SHP77 treated with DMSO at 0.1 percent for 48 hours (cell line): ENCODE measurements around the gene RNF223.
"Not testable (repeated sequence)": the region's sequence is repeated elsewhere in the genome, so short reads cannot be mapped to it uniquely, and the experiment has no call there.

ENCODE experiments used
- DNase-seq: peaks from one replicate; lab custom pipeline; 2025; lab: John Stamatoyannopoulos, UW

RNF223 gene

DNA sequence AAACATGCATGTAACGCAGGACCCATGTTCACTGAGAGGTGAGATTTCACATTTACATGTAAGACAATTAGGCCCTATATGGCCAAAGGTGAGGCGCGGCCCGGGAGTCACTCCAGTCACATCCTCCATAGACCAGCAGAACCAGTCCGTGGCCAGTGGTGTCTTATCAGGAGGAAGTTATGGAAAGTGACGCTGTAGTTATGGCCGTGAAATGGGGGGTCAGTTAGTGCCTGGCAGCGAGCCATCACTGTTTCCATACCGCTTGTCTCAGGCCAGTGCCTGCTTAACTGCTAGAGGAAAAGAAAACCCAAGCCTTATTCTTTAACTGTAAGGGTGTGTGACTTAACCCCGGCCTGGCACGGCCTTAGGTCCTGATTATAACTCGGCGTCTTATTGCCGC, 35.6 kb upstream of the RNF223 start:
- DNase-seq, result no peak

DNA sequence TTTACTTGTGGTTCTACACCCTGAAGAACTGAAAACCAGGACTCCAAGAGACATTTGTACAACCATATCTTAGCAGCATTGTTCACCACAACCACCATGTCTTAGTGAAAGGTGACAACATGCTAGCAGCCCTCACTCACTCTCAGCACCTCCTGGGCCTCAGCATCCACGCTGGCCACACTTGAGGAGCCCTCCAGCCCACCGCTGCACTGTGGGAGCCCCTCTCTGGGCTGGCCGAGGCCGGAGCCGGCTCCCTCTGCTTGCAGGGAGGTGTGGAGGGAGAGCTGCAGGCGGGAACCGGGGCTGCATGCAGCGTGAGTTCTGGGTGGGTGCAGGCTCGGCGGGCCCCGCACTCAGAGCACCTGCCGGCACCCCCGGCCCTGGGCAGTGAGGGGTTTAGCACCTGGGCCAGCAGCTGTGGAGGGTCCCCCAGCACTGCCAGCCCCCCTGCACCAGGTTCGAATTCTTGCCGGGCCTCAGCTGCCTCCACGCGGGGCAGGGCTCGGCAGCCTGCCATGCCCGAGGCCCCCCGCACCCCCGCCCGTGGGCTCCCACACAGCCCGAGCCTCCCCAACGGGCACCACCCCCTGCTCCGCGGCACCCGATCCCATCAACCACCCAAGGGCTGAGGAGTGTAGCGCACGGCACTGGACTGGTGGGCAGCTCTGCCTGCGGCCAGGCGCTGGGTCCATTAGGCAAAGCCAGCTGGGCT, 32.6 kb upstream of the RNF223 start:
- no peak for DNase-seq

DNA sequence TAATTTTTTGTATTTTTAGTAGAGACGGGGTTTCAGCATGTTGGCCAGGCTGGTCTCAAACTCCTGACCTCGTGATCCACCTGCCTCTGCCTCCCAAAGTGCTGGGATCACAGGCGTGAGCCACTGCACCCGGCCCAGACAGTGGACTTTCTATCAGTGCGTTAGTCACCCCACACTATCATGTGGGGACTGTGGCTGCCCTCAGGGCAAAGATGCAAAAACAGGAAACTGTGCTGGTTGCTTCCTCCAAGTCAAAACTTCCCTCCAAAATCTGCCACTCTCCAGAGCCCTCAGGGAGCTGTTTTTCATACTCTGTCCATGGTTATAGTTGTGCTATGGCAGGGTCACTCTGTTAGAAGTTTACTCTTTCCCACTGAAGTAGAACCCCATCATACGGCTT, 30.0 kb upstream of the RNF223 start:
- DNase-seq, result not testable (repeated sequence)

GRCh38 chr1:1101503-1101902, 27.4 kb upstream of the RNF223 start:
- DNase-seq, result no peak

DNA sequence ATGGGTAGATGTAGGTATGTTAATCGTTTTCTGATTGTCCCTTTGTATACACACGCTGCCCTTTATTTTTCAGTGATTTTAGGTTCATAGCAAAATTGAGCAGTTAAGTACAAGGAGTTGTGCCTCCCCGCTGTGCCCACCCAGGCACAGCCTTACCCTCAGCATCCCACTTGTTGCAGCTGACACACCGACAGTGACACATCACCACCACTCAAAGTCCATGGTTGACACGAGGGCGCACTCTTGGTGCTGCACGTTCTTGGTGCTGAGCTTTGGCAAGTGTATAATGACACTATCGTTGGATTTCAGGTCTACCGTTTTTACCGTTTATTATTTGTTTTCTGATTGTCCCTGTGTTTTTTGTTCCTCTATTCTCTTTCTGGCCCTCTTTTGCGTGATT, 26.2 kb upstream of the RNF223 start:
- DNase-seq, result no peak

DNA sequence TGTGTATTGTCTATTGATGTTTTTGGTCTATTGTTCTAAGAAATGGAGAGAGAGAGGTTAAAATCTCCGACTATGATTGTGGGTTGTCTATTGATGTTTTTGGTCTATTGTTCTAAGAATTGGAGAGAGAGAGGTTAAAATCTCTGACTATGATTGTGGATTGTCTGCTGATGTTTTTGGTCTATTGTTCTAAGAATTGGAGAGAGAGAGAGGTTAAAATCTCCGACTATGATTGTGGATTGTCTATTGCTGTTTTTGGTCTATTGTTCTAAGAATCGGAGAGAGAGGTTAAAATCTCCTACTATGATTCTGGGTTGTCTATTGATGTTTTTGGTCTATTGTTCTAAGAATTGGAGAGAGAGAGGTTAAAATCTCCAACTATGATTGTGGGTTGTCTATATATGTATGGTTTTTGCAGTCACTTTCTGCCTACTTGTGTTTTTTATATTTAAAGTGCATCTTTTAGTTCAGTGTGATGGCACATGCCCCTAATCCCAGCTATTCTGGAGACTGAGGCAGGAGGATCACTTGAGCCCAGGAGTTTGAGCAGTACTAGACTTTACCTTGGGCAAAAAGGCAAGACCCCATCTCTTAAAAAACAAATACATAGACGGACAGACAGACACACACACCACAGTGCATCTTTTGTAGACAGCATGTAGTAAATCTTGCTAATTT, 25.5 kb upstream of the RNF223 start:
- DNase-seq, result no peak

DNA sequence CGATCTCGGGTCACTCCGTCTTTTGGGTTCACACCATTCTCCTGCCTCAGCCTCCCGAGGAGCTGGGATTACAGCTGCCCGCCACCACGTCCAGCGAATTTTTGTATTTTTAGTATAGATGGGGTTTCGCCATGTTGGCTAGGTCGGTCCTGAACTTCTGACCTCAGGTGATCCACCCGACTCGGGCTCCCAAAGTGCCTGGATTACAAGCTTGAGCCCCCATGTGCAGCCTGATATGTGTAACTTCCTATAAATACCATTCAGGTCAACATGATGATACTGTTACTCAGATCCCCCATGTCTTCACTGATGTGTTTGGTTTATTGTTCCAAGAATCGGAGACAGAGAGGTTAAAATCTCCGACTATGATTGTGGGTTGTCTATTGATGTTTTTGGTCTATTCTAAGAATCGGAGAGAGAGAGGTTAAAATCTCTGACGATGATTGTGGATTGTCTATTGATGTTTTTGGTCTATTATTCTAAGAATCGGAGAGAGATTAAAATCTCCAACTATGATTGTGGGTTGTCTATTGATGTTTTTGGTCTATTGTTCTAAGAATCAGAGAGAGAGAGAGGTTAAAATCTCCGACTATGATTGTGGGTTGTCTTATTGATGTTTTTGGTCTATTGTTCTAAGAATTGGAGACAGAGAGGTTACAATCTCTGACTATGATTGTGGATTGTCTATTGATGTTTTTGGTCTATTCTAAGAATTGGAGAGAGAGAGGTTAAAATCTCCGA, 24.7 kb upstream of the RNF223 start:
- no peak for DNase-seq

GRCh38 chr1:1096136-1096535, 22.0 kb upstream of the RNF223 start:
- DNase-seq, result not testable (repeated sequence)

- no peak for DNase-seq
These were observed 20.9 kb upstream of the RNF223 start for GRCh38 chr1:1094981-1095380.

DNA sequence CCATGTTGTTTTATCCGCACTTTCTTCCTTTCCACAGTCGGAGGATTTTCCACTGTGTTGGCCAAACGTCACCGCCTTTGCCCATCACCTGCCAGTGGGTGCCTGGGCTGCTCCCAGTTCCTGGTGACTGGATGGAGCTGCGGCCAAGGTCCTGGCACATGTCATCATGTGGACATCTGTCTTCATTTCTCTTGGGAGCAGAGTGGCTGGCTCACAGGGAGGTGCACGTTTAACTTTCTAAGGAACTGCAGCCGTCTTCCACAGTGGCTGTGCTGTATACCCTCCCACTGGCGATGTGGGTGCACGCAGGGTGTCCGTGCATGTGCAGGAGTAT, 19.5 kb upstream of the RNF223 start:
- DNase-seq, result no peak

DNA sequence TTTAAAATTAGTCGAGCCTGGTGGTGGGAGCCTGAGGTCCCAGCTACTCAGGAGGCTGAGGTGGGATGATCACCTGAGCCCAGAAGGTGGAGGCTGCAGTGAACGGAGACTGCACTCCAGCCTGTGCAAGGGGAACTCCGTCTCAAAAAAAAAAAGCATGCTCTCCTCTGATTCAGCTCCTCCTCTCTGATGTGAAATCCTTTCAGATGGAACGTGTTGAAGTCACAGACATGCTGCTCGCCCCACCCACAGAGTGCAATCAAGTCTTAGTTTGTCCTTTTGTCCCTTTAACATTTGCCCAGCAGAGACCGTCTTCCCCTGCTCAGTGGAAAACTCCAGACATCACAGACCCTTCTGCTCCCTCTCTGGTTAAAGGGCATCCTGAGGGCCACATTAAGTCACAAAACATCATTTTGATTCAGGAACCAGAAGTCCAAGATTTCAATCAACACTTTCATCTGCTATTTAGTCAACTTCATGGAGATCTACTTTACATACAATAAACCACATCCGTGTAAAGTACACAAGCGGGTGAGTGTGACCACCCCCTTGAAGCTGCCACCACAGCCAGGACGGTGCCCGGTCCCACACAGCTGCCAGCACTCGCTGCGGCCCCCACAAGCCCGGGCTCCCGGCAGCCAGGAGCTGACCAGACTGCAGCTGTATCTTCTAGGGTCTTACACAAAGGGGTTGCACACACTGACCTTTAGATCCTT, 18.9 kb upstream of the RNF223 start:
- DNase-seq, result no peak

DNA sequence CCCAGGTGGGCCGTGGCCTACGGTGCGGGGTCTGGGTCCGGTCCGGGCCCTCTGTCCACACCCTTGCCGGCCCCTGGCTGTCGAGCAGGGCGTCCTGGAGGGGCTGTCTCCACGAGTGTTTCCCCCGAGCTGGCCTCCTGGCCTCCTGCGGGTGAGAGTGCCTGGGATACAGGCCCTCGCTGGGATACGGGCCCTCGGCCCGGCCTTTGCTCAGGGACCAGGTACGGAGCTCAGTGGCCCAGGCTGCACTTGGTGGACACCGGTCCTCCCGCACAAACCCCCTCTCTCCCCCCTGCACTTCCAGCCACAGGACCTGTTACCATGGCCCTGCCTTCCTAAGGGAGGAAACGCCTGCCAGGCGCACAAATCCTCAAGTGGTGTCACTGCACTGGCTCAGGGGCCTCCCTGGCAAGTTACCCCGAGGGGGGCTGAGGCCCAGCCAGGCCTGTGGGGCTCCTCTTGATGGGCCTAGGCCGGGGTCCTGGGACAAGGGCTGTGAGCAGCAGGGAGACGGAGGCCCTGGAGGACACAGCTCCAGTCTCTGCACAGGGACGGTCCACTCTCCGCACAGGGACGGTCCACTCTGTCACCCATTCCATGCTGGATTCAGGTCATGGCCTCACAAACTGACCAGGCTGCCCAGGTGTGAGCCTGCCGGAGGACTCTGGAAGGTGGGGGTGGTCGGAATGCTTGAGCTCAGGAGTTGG, 18.2 kb upstream of the RNF223 start:
- DNase-seq, result no peak

DNA sequence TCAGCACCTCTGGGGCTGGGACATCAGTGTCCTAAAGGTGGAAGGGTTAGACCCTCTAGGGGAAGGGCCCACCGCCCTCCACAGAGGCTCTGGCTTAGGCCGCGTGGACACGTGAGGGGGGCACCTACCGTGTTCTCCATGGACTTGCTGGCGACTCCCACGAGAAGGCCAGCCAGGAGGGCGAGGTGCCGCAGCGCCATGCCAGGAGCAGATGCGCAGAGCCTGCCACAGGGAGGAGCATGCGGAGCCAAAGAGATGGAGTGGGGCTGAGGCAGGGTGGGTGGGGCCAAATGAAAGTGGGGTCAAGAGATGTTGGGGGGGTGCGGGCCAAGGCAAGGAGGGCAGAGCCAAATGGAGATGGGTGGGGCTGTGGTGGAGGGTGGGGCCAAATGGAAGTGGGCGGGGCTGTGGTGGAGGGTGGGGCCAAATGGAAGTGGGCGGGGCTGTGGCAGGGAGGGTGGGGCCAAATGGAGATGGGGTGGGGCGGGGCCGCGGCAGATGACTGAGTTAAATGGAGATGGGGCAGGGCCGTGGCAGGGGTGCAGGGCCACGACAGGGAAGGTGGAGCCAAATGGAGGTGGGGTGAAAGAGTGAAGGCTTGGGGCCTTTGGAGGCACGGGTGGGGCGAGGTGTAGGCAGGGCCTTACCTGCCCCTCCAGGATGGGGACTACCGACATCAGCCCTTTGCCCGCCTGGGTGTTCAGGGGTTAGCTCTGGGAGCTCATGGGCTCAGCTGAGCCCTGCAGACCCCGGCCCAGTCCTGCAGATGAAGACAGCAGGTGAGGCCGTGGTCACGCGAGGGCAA, 17.4 kb upstream of the RNF223 start:
- no peak for DNase-seq

DNA sequence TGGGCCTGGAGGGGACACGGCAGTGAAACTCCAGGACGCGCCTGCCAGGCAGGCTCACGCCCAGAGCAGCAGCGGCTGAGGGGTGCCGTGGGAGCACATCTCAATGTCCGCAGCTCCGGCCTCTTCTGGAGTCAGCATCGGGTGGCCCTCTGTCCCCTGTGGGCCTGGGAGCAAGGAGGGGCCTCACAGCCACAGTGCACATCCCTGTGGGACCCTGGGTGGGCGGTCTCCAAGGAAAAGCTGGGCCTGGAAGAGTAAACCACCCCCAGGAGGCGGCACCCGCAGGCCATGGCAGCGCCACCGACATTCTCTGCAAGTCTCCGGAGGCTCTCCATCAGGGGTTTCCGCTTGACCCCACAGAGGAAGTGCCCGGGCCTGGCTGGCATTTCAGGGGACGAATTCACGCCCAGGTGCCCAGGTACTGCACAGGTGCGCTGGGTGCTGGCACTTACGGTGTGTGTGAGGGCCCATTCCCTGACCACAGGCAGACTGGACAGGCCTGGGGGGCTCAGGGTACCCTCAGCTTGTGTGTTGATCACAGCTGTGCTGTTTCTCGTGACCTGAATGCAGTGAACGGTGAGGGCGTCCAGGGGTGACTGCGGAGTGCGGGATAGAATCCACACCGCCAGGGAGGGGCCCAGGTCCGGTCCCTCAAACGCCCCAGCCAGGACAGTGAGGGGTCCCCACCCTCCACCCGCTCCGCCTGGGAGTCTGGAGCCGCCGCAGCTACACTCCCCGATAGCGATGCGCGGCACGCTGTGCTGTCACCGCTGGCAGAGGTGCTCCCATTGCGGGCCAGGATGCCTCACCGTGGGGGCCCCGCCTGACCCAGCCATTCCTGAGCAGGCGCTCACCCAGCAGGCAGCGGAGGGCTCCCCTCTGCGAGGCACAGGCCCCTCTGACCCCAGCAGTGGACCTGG, 16.6 kb upstream of the RNF223 start:
- no peak for DNase-seq

DNA sequence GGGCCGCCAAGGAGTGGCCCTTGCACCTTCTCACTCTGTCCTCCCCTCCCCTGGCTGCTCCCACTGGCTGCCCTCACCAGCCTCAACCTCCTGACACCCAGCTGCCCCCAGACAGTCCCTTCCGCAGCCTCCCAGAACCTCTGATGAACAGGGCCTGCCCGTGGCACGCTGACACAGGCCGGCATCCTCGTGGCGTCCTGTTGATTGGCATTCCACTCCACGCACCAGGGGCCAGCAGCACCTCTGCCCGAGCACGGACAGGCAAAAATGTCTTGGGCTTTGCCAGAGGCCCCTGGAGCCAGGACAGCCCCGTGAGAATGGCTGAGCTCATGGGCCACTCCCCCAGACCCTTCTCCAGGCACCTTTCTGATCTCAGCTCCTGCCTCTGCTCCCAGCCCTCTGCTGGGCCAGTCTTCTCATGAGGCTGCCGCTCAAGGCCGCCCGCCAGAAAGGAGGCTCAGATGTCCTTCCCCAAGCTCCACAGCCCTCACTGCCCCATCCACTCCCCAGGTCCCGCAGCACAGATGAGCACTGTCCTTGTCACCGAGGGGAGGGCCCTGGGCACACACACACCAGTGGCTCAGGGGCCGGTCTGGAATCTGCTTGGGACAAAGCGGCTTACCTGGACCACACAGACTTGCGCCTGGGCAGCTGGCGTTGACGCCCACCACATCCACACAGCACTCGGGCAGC, 15.8 kb upstream of the RNF223 start:
- no peak for DNase-seq

DNA sequence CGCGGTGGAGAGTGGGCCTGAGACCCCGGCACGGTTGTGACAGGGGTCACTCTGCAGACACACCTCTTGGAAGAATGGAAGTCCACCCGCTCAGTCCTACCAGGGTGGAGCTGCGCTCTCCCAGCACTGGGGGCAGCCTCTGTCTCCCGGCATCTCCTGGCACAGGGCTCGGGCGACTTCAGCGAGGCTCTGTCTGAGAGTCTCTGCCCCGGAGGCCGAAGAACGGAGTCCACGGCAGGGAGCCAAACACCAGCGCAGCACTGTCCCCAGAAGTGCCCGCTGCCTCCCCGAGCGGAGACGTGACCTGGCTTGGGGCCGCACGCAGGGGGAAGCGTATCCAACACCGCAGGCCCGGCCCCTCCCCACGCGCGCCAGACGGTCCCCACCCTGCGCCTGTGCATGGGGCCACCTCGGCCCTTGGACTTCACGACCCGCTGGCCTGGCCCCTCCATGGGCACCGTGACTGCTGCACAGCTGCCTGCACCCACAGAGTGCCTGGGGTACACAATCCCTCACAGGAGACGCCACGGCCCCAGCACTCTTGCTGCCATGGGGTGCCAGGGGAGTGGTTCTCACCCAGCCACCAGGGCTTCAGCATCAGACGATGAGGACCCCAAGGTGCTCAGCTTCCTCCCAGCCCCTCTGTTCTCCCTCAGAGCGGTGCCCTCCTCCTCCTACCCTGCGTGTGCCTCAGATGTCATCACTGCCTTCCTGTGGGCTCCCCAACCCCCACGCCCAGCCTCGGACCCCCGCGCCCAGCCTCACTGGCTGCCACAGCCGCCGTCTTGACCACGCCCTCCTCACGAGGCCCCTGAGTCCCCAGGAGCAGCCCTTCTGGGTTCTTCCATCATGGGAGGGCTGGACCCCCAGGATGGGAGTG, 14.9 kb upstream of the RNF223 start:
- no peak for DNase-seq

DNA sequence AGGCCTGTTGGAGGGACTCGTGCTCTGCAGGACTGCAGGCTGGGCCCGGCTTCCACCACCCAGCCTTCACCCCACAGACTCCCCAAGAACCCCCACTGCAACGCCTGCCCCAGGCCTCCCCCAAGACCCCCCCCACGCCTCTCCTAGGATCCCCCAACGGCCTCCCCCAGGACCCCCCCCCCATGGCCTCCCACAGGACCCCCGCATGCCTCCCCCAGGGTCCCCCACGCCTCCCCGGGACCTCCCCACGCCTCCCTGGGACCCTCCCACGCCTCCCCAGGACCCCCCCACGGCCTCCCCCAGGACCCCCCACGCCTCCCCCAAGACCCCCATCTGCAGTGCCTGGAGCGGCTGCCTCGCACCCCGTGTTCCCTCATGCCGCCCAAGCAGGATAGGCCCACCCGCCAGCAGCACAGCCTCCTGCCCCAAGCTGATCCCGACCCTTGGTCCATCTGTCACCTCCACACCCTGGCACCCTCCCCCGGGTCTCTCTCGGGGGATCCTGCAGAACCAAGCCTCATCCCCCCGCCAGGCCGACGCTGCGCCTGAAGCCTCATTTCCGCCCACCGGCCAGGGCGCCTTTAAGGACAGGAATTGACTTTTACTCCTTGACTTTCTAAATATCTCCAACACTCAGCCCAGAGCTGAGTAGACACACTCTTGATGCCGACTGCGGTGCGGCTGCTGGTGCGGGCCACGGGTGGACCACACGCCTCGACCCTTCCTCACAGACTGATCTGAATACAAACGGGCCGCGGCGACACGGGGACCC, 14.1 kb upstream of the RNF223 start:
- DNase-seq, result no peak
